ENCODE measurements around the gene PGBD5.
"Not testable (repeated sequence)": the region's sequence is repeated elsewhere in the genome, so short reads cannot be mapped to it uniquely, and the experiment has no call there.

Gene PGBD5

DNA sequence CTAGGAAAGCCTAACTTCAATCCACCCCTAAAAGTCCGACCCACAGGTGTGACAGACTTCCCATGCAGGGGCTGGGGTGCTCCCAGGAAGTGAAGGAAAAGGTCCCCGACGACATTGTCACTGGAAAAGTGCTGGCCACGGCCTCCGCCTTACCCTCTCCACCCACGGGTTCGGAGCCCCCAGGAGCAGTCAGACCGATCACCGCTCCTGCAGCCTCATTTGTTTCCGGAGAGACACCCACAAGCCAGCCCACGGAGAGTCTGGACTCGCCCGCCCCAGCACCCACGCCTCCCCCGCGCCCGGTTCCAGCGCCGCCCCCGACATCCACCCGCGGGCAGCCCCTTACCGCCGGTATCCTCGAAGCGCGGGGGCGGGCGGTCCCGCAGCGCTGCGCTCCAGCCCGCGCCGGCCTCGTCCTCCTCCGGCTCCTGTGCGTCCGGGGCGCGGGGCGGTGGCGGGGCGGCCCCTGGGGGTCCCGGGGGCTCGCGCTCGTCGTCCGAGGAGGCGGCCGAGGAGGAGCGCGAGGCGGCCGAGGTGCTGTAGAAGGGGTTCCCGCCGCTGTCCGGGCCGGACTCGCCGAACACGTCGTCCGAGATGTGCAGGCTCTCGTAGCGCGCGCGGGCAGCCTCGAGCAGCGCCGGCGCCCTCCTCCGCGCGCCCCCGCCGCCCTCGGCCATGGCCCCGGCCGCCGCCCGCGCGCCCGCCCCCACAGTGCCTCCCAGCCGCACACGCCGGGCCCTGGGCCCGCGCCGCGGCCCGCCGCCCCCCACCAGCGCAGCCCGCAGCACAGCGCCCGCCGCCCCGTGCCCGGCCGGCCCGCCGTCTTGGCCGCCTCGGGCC, 660 bp downstream of the PGBD5 start:
- DNase-seq (ENCODE audit: low read depth): no peak

DNA sequence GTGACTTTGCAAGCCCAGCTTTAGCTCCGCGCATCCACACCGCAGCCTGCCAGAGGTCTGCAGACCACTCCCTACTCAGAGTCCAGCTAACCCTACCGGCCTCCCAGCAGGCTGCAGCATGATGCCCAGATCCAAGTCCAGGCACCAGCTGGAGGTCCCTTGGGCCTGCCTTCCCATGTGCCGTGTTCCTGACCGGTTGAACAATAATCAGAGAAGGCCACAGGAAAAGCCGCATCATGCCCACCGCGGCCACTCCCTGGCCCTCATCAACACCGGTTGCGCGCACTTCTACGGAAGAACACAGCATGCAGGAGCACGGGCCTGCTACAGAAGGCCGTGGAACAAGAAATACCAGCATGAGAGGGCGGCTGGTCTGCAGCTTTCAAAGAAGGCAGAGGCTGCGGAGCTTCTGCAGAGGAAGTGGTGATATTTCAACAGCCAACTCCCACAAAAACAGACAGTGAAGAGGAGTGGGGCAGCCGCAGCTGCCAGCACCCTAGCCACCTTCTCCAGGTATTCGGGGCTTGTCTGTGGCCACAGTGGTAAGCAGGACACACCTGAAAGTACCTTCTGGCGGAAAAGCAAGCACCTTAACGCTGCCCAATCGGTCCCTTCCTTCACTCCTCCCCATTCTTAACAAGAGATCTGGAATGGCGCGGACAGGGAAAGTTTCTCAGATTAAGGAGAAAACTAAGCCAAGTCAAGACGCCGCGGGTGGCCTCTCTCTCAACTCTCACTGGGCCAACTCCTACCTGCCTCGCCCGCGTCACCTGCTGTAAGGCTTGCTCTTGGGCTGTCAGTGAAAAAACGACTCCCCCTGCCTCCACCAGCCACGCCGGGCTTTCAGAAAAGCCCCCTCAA, 1.5 kb downstream of the PGBD5 start:
- no peak for DNase-seq (ENCODE audit: low read depth)

DNA sequence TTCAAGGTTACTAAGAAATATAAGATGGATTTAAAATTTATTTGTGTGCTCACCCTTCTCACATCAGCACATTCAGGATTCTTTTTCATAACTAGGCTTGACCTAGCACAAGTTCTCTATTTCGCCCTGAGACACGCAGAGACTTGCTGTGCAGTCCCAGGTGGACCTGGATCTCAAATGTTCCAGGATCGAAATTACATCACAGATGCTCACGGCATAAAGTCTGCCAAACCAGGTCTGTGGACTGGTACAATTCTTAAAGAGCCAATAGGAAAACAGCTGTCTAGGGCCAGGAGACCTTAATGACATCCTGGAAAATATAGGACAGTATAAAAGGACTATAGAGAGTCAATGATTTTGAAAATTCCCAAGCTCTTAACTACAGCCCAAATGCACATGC, 2.2 kb downstream of the PGBD5 start:
- no peak for DNase-seq (ENCODE audit: low read depth)

DNA sequence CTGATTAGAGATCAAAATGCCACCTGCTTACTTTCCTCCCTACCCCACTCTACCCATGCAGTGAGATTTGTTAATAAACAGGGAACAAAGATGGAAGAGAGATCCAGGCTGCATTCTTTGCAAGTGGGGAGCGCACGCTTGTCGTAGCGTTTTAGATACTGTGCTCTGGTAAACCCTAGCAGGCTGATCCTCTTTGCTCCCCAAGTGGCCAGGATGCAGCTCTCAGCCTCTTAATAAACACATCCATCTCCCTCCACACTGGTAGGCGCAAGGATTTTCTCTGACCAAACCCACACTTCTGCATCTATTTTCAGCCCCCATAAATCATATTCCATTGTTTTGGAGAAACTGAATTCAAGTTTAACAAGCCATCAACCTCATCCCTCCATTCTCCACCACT, 2.9 kb downstream of the PGBD5 start:
- no peak for DNase-seq (ENCODE audit: low read depth)

GRCh38 chr1:230422221-230422981, 3.7 kb downstream of the PGBD5 start:
- DNase-seq (ENCODE audit: low read depth): no peak

- DNase-seq (ENCODE audit: low read depth): no peak
Measured at GRCh38 chr1:230421481-230421880, 4.7 kb downstream of the PGBD5 start.

GRCh38 chr1:230420372-230420771, 5.8 kb downstream of the PGBD5 start:
- not testable (repeated sequence) for DNase-seq (ENCODE audit: low read depth)

- DNase-seq (ENCODE audit: low read depth): no peak
Measured at GRCh38 chr1:230416430-230416829, 9.7 kb downstream of the PGBD5 start.

- no peak for DNase-seq (ENCODE audit: low read depth)
Measured at GRCh38 chr1:230415405-230416132, 10.6 kb downstream of the PGBD5 start.

DNA sequence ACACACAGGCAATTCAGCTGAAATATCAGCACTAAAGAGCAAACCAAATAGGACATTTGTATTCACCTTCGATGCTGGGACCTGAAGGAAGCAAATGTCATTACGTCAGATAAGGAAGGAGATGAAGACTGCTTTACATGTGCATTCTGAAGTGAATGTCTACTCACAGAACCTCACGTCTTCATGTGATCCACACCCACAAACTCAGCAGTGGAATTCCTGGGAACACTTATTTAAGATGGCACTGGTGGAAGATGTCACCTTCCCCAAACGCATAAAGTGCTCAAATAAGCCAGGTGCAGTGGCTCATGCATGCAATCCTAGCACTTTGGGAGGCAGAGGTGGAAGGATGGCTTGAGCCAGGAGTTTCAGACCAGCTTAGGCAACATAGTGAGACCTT, 11.4 kb downstream of the PGBD5 start:
- DNase-seq (ENCODE audit: low read depth): no peak

DNA sequence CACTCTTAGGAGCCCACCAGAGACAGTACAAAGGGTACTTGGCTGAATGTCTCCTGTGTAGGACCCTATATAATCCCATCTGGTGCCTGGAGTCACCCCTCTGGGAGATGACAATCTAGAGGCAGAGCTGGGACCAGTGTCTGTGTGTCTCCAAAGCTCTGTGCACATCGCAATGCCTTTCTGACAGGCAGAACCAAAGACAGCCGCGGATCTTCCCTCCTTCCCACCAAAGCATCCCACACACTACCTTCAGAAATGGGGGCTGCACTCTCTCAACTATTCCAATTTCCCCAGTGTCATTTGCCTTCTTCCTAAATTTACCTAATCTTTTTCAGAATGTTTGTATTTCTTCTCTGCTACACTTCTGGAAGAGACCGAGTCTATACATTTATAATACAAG, 12.0 kb downstream of the PGBD5 start:
- no peak for DNase-seq (ENCODE audit: low read depth)

GRCh38 chr1:230413061-230413460, 13.1 kb downstream of the PGBD5 start:
- no peak for DNase-seq (ENCODE audit: low read depth)

DNA sequence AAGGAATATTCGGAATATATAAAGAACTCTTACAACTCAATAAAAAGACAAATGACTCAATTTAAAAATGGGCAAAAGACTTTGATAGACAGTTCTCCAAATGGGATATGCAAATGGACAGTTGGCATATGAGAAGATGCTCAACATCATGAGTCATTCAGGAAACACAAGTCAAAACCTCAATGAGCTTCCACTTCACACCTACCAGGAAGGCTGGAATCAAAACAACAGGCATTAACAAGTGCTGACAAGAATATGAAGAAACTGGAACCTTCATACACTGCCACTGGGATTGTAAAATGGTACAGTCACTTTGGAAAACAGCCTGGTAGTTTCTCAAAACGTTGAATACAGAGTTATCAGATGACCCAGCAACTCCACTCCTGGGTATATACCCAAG, 17.2 kb downstream of the PGBD5 start:
- DNase-seq (ENCODE audit: low read depth): no peak

DNA sequence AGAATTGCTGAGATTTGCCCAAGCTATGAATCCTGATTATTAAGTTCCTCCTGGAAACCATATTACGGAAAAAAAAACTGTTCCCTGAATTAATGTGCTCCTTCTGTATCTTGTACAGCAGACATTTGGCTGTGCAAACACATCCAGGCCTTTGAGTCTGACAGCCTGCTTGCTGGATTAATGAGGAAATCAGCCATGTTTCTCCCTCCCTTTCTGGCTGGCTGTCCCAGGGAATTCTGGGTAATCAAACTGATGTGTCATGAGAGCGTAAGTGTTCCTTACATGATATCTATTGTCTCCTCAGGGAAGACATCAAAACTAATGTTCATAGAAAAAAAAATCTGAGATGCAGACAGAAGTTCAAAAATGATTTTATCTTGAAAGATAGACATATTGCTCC, 18.8 kb downstream of the PGBD5 start:
- DNase-seq (ENCODE audit: low read depth): no peak

- DNase-seq (ENCODE audit: low read depth): not testable (repeated sequence)
Measured at GRCh38 chr1:230406727-230407126, 19.4 kb downstream of the PGBD5 start.

DNA sequence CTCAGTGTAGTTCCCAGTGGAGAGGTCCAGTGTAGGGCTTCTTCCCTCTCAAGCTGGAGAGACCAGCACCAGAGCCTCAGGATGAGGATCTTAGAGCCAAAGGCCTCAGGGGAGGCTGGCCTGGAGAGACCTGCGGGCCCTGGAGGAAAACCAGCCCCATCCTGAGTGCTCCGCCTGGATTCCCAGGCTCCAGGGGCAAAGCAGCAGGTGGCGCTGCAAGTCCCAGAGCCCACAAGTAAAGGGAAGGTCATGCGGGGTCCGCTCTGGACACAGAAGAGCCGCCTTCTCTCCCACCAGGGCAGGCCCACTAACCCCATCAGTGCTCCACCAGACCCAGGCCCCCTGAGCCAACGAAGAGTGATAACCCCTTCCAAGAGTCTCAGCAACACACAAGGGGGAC, 22.7 kb downstream of the PGBD5 start:
- no peak for DNase-seq (ENCODE audit: low read depth)

- DNase-seq (ENCODE audit: low read depth): no peak
Measured at GRCh38 chr1:230401763-230402294, 24.3 kb downstream of the PGBD5 start.

DNA sequence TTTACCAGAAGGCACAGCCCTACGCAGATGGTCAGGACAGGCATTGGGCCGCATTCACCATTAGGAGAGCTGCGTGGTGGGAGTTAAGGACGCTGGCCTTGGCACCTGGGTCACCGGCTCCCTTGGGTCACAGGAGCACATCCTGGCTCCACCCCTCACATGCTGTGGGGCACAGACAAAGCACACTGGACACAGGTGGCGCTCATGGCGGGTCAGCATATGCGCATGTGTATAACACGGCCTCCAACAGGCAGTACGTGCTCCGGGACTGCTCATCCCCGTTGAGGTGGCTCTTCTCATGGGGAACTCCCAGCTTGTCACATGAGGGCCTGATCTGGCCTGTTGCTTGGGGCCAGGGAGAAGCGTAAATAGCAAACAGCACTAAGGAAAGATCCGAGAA, 25.0 kb downstream of the PGBD5 start:
- DNase-seq (ENCODE audit: low read depth): no peak

- DNase-seq (ENCODE audit: low read depth): no peak
Measured at GRCh38 chr1:230400007-230400344, 26.2 kb downstream of the PGBD5 start.

GRCh38 chr1:230399321-230400006, 26.7 kb downstream of the PGBD5 start:
- DNase-seq (ENCODE audit: low read depth): no peak

DNA sequence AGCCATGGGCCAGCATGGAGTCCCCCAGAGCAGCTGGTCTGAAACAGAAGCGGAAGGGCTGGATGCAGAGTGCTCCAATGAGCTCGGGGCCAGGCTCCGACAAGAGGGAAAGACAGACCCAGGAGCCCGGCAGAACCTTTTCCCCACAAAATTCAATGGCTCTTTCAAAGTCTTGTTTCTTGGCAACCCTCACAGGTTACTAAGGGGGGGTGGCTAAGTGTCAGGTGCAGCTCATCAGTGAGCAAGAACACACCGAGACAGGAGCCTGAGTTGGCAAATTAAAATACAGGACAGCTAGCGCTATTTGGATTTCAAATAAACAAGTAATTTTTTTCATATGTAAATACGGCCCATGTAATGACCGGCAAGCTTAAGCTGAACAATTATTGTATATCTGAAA, 27.3 kb downstream of the PGBD5 start:
- no peak for DNase-seq (ENCODE audit: low read depth)
